HFFc6 (cell line): Measurements from ENCODE around the gene TRMU. TPM values are rescaled to one million over a fixed set of nuclear protein-coding genes. Genes with fewer than 3 reads are reported as not detected.

Source experiments
- DNase-seq: peaks from one replicate; pipeline ENCODE4 v3.0.0-alpha.2; 2018
- H3K27ac Mint-ChIP-seq: 2 replicates; pipeline ENCODE4 v1.8.0; 2020; ENCODE audit warnings: mild to moderate bottlenecking, mixed read lengths
- H3K27me3 Mint-ChIP-seq: 2 replicates; pipeline ENCODE4 v1.8.0; 2021; ENCODE audit warnings: mild to moderate bottlenecking, moderate library complexity, mixed read lengths; ENCODE audit not compliant: insufficient read depth
- H3K36me3 Mint-ChIP-seq: 2 replicates; pipeline ENCODE4 v1.8.0; 2021; ENCODE audit warnings: low read depth, mixed read lengths
- H3K4me1 Mint-ChIP-seq: 2 replicates; pipeline ENCODE4 v1.8.0; 2020; ENCODE audit warnings: low read depth, mixed read lengths
- H3K4me3 Mint-ChIP-seq: 2 replicates; pipeline ENCODE4 v1.8.0; 2020; ENCODE audit warnings: mild to moderate bottlenecking, moderate library complexity, mixed read lengths
- H3K9me3 Mint-ChIP-seq: 2 replicates; pipeline ENCODE4 v1.8.0; 2020; ENCODE audit warnings: mild to moderate bottlenecking, mixed read lengths
- total RNA-seq, 6 experiments: library from RNA; stranded (reverse); fragmentation: NEBNext Ultra II Directional; extraction: Animal tissue kit (Norgen Biotek cat#: 25700); gene quantifications; 2 replicates in 1 of 6; 3 replicates in 5 of 6; pipeline ENCODE4 v1.2.3, GENCODE V29; 2021
- TF ChIP-seq, protein P1 (sequence below): fragments of 200-600 bp; sonication (generic); IDR thresholded peaks from 2 replicates; pipeline ENCODE4 v1.5.0; 2021; ENCODE audit warnings: antibody characterized with exemption, mild to moderate bottlenecking

Gene TRMU
- total RNA-seq, 6 experiments from 2014 or later, result 26.4 to 36.4 (median 32.4) TPM

DNA sequence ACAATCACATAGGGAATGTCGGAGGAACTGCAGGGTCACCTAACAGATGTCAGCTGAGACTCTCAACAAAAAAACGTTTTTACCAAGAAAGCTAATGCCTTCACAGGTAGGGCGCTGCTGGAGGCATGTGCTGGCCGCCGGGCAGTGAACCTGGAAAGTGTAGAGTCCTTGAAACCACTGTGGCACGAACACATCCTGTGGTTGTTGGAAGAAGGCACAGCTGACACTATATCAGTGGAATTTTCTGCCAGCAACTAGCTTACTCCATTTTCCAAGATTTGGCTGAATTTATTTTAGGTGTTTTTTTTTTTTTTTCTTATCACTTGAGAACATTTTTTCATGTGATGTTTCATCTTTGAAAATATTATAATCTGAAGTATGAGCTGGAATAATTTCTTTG, 14.2 kb downstream of the TRMU start:
- no peak overlapping the region for H3K27ac Mint-ChIP-seq
- no peak overlapping the region for H3K4me3 Mint-ChIP-seq
- DNase-seq, result no peak
- H3K9me3 Mint-ChIP-seq, result no peaks in the 10 kb centered on the region
- no peaks in the 10 kb centered on the region for H3K4me1 Mint-ChIP-seq
- peaks cover 2% of the 10 kb centered on the region; the same call in 1 of the 2 replicates for H3K27me3 Mint-ChIP-seq
- peaks cover 27% of the 10 kb centered on the region for H3K36me3 Mint-ChIP-seq
- TF ChIP-seq, protein P1, sequence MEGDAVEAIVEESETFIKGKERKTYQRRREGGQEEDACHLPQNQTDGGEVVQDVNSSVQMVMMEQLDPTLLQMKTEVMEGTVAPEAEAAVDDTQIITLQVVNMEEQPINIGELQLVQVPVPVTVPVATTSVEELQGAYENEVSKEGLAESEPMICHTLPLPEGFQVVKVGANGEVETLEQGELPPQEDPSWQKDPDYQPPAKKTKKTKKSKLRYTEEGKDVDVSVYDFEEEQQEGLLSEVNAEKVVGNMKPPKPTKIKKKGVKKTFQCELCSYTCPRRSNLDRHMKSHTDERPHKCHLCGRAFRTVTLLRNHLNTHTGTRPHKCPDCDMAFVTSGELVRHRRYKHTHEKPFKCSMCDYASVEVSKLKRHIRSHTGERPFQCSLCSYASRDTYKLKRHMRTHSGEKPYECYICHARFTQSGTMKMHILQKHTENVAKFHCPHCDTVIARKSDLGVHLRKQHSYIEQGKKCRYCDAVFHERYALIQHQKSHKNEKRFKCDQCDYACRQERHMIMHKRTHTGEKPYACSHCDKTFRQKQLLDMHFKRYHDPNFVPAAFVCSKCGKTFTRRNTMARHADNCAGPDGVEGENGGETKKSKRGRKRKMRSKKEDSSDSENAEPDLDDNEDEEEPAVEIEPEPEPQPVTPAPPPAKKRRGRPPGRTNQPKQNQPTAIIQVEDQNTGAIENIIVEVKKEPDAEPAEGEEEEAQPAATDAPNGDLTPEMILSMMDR, result no peak

DNA sequence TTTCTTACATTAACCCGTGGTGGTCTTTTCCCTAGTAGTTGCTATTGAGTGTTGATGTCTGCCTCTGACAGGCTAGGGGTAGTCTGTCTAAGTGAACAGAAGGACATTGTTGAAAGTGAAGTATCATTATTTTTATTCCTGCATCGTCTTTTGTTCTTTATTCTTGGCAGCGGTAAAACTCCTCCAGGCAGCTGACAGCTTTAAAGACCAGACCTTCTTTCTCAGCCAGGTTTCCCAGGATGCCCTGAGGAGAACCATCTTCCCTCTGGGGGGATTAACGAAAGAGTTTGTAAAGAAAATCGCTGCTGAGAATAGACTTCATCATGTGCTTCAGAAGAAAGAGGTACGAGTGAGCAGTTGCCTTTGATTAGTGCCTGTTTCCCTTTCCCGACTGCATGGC, 14.6 kb downstream of the TRMU start:
- DNase-seq, result no peak
- no peak overlapping the region for H3K27ac Mint-ChIP-seq
- no peaks in the 10 kb centered on the region for H3K4me1 Mint-ChIP-seq
- peaks cover 2% of the 10 kb centered on the region; the same call in 1 of the 2 replicates for H3K27me3 Mint-ChIP-seq
- H3K9me3 Mint-ChIP-seq, result no peaks in the 10 kb centered on the region
- H3K4me3 Mint-ChIP-seq, result no peak overlapping the region
- H3K36me3 Mint-ChIP-seq, result peaks cover 27% of the 10 kb centered on the region
- TF ChIP-seq, protein P1, result no peak

DNA sequence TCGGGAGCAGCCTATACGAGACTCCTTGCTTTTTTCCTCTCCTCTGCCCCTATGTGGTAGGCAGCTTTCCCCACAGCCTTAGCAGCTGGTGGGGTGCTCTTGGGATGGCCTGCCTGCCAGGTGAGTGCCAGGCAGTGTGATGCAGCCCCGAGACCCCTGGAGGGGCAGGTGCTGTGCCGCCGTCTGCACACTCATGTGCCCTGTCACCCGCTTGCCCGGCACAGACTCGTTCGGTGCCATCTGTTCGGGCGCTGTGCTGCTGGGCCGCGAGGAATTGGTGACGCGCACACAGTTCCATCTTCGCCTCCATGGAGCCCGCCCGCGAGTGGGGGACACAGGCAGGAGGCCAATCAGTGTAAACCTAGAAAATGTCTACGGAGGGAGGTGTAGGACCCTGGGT, 15.1 kb downstream of the TRMU start:
- DNase-seq, result no peak
- H3K27ac Mint-ChIP-seq, result no peak overlapping the region

GRCh38 chr22:46351131-46351735, 15.7 kb downstream of the TRMU start:
- no peak for DNase-seq
- TF ChIP-seq, protein P1, result no peak
- Mint-ChIP-seq H3K4me1 (no peaks in the 10 kb centered on the region), H3K27ac (no peak overlapping the region), H3K4me3 (no peak overlapping the region), H3K27me3 (peaks cover 2% of the 10 kb centered on the region; the same call in 1 of the 2 replicates), H3K9me3 (no peaks in the 10 kb centered on the region), H3K36me3 (peaks cover 25% of the 10 kb centered on the region)

More for the DNA sequence above, 15.1 kb downstream of the TRMU start:
- Mint-ChIP-seq H3K4me3 (no peak overlapping the region), H3K9me3 (no peaks in the 10 kb centered on the region), H3K27me3 (peaks cover 2% of the 10 kb centered on the region; the same call in 1 of the 2 replicates), H3K4me1 (no peaks in the 10 kb centered on the region), H3K36me3 (peaks cover 27% of the 10 kb centered on the region)
- TF ChIP-seq, protein P1, result no peak

DNA sequence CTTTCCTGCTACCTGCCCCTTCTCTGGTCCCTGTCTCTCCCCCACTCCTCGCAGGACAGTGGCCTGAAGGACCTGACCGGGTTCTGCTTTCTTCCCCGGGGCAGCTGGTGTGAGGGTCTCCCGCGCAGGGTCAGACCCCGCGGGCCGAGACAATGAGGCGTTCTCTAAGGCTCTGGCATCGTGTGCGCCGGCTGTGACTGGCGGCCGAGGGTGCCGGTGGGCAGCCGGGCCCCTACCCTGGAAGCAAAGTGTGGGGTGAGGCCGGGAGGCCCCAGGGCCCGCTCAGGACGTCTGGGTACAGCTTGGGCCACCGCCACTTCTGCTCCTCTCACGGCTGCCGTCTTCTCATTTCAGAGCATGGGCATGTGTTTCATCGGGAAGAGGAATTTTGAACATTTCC, 16.3 kb downstream of the TRMU start:
- H3K27me3 Mint-ChIP-seq, result peaks cover 2% of the 10 kb centered on the region; the same call in 1 of the 2 replicates
- no peak overlapping the region for H3K27ac Mint-ChIP-seq
- H3K4me1 Mint-ChIP-seq, result no peaks in the 10 kb centered on the region
- no peak overlapping the region for H3K4me3 Mint-ChIP-seq
- H3K36me3 Mint-ChIP-seq, result peaks cover 21% of the 10 kb centered on the region
- DNase-seq, result no peak
- no peaks in the 10 kb centered on the region for H3K9me3 Mint-ChIP-seq
- TF ChIP-seq, protein P1, result no peak
